ENCODE data around the gene UHRF1.

UHRF1 gene

DNA sequence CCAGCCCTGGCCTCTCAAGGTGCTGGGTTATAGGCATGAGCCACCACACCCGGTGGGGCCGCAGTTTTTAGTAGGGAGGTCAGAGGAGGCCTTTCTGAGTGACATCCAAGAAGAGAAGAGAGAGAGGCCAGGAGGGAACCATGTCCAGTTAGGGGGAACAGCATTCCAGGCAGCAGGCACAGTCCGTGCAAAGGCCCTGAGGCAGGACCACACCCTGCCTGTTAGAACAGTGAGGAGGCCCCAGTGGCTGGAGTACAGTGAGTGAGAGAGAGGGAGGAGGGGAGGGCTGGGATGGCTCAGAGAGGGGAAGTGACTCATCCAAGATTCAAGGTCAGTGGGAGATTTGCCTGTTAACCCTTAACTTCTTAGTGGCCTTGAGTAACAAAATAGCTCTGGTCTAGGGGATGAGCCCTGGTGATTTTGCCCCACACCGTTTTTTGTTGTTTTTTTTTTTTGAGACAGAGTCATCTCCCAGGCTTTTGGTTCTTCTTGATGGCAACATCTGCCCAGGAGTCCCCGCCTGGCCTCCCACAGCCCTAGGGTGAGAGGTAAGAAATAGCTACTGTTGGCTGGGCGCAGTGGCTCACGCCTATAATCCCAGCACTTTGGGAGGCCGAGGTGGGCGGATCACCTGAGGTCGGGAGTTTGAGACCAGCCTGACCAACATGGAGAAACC lies 39.1 kb upstream of the UHRF1 start:
- peaks cover 16% of the 10 kb centered on the region for H3K4me1 ChIP-seq (ENCODE audit: insufficient read depth, low read length, severe bottlenecking)
- no peaks in the 10 kb centered on the region for H3K27me3 ChIP-seq (ENCODE audit: insufficient read depth, low read length)
- no peak overlapping the region for H2AFZ ChIP-seq (ENCODE audit: low read length)
- no peak for TF ChIP-seq EZH2 (IDR thresholded peaks at IDR 0.05; ENCODE audit: borderline replicate concordance, low read length)
- TF ChIP-seq, protein P1, sequence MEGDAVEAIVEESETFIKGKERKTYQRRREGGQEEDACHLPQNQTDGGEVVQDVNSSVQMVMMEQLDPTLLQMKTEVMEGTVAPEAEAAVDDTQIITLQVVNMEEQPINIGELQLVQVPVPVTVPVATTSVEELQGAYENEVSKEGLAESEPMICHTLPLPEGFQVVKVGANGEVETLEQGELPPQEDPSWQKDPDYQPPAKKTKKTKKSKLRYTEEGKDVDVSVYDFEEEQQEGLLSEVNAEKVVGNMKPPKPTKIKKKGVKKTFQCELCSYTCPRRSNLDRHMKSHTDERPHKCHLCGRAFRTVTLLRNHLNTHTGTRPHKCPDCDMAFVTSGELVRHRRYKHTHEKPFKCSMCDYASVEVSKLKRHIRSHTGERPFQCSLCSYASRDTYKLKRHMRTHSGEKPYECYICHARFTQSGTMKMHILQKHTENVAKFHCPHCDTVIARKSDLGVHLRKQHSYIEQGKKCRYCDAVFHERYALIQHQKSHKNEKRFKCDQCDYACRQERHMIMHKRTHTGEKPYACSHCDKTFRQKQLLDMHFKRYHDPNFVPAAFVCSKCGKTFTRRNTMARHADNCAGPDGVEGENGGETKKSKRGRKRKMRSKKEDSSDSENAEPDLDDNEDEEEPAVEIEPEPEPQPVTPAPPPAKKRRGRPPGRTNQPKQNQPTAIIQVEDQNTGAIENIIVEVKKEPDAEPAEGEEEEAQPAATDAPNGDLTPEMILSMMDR (IDR thresholded peaks at IDR 0.05; ENCODE audit: low read length), result no peak
- H4K20me1 ChIP-seq (ENCODE audit: insufficient read depth, low read length), result no peaks in the 10 kb centered on the region
- no peaks in the 10 kb centered on the region for H3K79me2 ChIP-seq (ENCODE audit: insufficient read depth, low read length)
- H3K36me3 ChIP-seq (ENCODE audit: insufficient read depth, low read length), result no peaks in the 10 kb centered on the region
- H3F3A ChIP-seq (ENCODE audit: insufficient read depth, low read length), result no peaks in the 10 kb centered on the region
- no peak overlapping the region for H3K9ac ChIP-seq (ENCODE audit: low read length)
- H3K9me3 ChIP-seq (ENCODE audit: low read length), result no peaks in the 10 kb centered on the region
- H3K27ac ChIP-seq (ENCODE audit: low read depth, low read length, poor library complexity, severe bottlenecking), result no peak overlapping the region
- no peaks in the 10 kb centered on the region for H3K9me2 ChIP-seq (ENCODE audit: low read depth, low read length)
- H3K4me3 ChIP-seq (ENCODE audit: low read depth, low read length, poor library complexity, severe bottlenecking), result no peak overlapping the region
- no peak overlapping the region for H3K4me2 ChIP-seq (ENCODE audit: low read length)

DNA sequence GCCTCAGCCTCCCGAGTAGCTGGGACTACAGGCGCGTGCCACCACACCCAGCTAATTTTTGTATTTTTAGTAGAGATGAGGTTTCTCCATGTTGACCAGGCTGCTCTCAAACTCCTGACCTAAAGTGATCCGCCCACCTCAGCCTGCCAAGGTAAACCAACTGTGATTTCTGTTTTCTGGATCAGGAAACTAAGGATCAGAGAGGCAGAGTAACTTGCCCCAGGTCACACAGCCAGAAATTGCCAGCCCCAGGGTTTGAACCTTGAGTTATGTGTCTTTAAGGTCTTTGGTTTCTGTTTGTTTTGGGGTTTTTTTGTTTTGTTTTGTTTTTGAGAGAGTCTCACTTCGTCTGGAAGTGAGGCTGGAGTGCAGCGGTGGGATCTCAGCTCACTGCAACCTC lies 37.6 kb upstream of the UHRF1 start:
- Histone ChIP-seq H3K27me3 (ENCODE audit: insufficient read depth, low read length) (no peaks in the 10 kb centered on the region), H3K27ac (ENCODE audit: low read depth, low read length, poor library complexity, severe bottlenecking) (no peak overlapping the region), H3K4me1 (ENCODE audit: insufficient read depth, low read length, severe bottlenecking) (peaks cover 12% of the 10 kb centered on the region), H3K4me2 (ENCODE audit: low read length) (no peak overlapping the region), H3K79me2 (ENCODE audit: insufficient read depth, low read length) (no peaks in the 10 kb centered on the region), H3K9me3 (ENCODE audit: low read length) (no peaks in the 10 kb centered on the region), H3K36me3 (ENCODE audit: insufficient read depth, low read length) (no peaks in the 10 kb centered on the region), H3K9me2 (ENCODE audit: low read depth, low read length) (no peaks in the 10 kb centered on the region), H4K20me1 (ENCODE audit: insufficient read depth, low read length) (no peaks in the 10 kb centered on the region), H3K9ac (ENCODE audit: low read length) (no peak overlapping the region), H2AFZ (ENCODE audit: low read length) (no peak overlapping the region), H3F3A (ENCODE audit: insufficient read depth, low read length) (no peaks in the 10 kb centered on the region), H3K4me3 (ENCODE audit: low read depth, low read length, poor library complexity, severe bottlenecking) (no peak overlapping the region)
- TF ChIP-seq EZH2 (IDR thresholded peaks at IDR 0.05; ENCODE audit: borderline replicate concordance, low read length), result no peak
- TF ChIP-seq, protein P1 (IDR thresholded peaks at IDR 0.05; ENCODE audit: low read length), result no peak

DNA sequence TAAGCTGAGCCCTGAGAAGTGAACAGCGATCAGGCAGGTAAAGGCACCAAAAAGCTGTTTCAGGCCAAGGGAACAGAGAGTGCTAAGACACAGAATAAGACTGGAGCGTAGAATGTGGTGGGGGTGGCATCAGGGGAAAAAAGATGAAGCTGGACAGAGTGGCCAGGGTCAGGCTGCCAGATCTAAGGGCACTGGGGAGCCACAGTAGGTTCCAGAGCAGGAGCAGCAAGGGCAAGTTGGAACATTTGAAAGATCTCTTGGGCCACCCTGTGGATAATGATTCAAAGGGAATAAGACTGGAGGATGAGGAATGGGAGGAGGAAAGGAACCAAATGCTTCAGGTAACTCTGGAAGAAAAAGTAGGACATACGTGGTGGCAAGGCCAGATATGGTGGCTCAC lies 35.4 kb upstream of the UHRF1 start:
- H4K20me1 ChIP-seq (ENCODE audit: insufficient read depth, low read length), result no peaks in the 10 kb centered on the region
- H3K4me2 ChIP-seq (ENCODE audit: low read length), result no peak overlapping the region
- peaks cover 26% of the 10 kb centered on the region for H3K4me1 ChIP-seq (ENCODE audit: insufficient read depth, low read length, severe bottlenecking)
- no peak overlapping the region for H2AFZ ChIP-seq (ENCODE audit: low read length)
- TF ChIP-seq, protein P1 (IDR thresholded peaks at IDR 0.05; ENCODE audit: low read length), result no peak
- no peak for TF ChIP-seq EZH2 (IDR thresholded peaks at IDR 0.05; ENCODE audit: borderline replicate concordance, low read length)
- H3K36me3 ChIP-seq (ENCODE audit: insufficient read depth, low read length), result no peaks in the 10 kb centered on the region
- H3K79me2 ChIP-seq (ENCODE audit: insufficient read depth, low read length), result no peaks in the 10 kb centered on the region
- no peaks in the 10 kb centered on the region for H3K9me3 ChIP-seq (ENCODE audit: low read length)
- no peaks in the 10 kb centered on the region for H3K9me2 ChIP-seq (ENCODE audit: low read depth, low read length)
- no peaks in the 10 kb centered on the region for H3F3A ChIP-seq (ENCODE audit: insufficient read depth, low read length)
- no peak overlapping the region for H3K4me3 ChIP-seq (ENCODE audit: low read depth, low read length, poor library complexity, severe bottlenecking)
- H3K27ac ChIP-seq (ENCODE audit: low read depth, low read length, poor library complexity, severe bottlenecking), result no peak overlapping the region
- H3K9ac ChIP-seq (ENCODE audit: low read length), result no peak overlapping the region
- H3K27me3 ChIP-seq (ENCODE audit: insufficient read depth, low read length), result no peaks in the 10 kb centered on the region

All from OCI-LY1 (cell line).